Measurements from ENCODE around the gene DLG2.

DLG2 gene

GRCh38 chr11:83956119-83956697, 1670.9 kb downstream of the DLG2 start:
- no peaks in the 10 kb centered on the region for H3K27me3 Mint-ChIP-seq (ENCODE audit: low read depth)

GRCh38 chr11:83954780-83955179, 1672.4 kb downstream of the DLG2 start:
- Mint-ChIP-seq H3K4me3 (no peak overlapping the region), H3K36me3 (ENCODE audit: low read depth) (no peaks in the 10 kb centered on the region), H3K4me1 (ENCODE audit: low read depth) (no peaks in the 10 kb centered on the region), H3K9me3 (peaks cover 4% of the 10 kb centered on the region), H3K27me3 (ENCODE audit: low read depth) (no peaks in the 10 kb centered on the region), H3K27ac (no peak overlapping the region)
- DNase-seq (ENCODE audit: low spot score) = no peak

More at GRCh38 chr11:83956119-83956697, 1670.9 kb downstream of the DLG2 start:
- DNase-seq (ENCODE audit: low spot score) = no peak
- Mint-ChIP-seq H3K4me3 (no peak overlapping the region), H3K9me3 (peaks cover 4% of the 10 kb centered on the region), H3K4me1 (ENCODE audit: low read depth) (no peaks in the 10 kb centered on the region), H3K36me3 (ENCODE audit: low read depth) (no peaks in the 10 kb centered on the region), H3K27ac (no peak overlapping the region)

GRCh38 chr11:83951521-83951920, 1675.6 kb downstream of the DLG2 start:
- no peak for DNase-seq (ENCODE audit: low spot score)
- Mint-ChIP-seq H3K27ac (no peak overlapping the region), H3K4me3 (no peak overlapping the region), H3K36me3 (ENCODE audit: low read depth) (no peaks in the 10 kb centered on the region), H3K27me3 (ENCODE audit: low read depth) (no peaks in the 10 kb centered on the region), H3K4me1 (ENCODE audit: low read depth) (no peaks in the 10 kb centered on the region), H3K9me3 (no peaks in the 10 kb centered on the region)

- no peaks in the 10 kb centered on the region for H3K36me3 Mint-ChIP-seq (ENCODE audit: low read depth)
- no peaks in the 10 kb centered on the region for H3K4me1 Mint-ChIP-seq (ENCODE audit: low read depth)
- no peak for DNase-seq (ENCODE audit: low spot score)
- H3K27me3 Mint-ChIP-seq (ENCODE audit: low read depth) = no peaks in the 10 kb centered on the region
- no peak overlapping the region for H3K27ac Mint-ChIP-seq
- H3K9me3 Mint-ChIP-seq = no peaks in the 10 kb centered on the region
- H3K4me3 Mint-ChIP-seq = no peak overlapping the region
Measured at GRCh38 chr11:83948200-83948599, 1678.9 kb downstream of the DLG2 start.

- Mint-ChIP-seq H3K9me3 (no peaks in the 10 kb centered on the region), H3K27me3 (ENCODE audit: low read depth) (no peaks in the 10 kb centered on the region), H3K4me3 (no peak overlapping the region), H3K4me1 (ENCODE audit: low read depth) (no peaks in the 10 kb centered on the region), H3K36me3 (ENCODE audit: low read depth) (no peaks in the 10 kb centered on the region), H3K27ac (no peak overlapping the region)
- no peak for DNase-seq (ENCODE audit: low spot score)
Measured at GRCh38 chr11:83945976-83946375, 1681.2 kb downstream of the DLG2 start.

- Mint-ChIP-seq H3K36me3 (ENCODE audit: low read depth) (no peaks in the 10 kb centered on the region), H3K27me3 (ENCODE audit: low read depth) (no peaks in the 10 kb centered on the region), H3K4me1 (ENCODE audit: low read depth) (no peaks in the 10 kb centered on the region), H3K4me3 (no peak overlapping the region), H3K9me3 (no peaks in the 10 kb centered on the region), H3K27ac (no peak overlapping the region)
- no peak for DNase-seq (ENCODE audit: low spot score)
Measured at GRCh38 chr11:83941050-83941449, 1686.1 kb downstream of the DLG2 start.

- DNase-seq (ENCODE audit: low spot score) = no peak
- Mint-ChIP-seq H3K36me3 (ENCODE audit: low read depth) (no peaks in the 10 kb centered on the region), H3K27me3 (ENCODE audit: low read depth) (no peaks in the 10 kb centered on the region), H3K27ac (no peak overlapping the region), H3K4me3 (no peak overlapping the region), H3K9me3 (no peaks in the 10 kb centered on the region), H3K4me1 (ENCODE audit: low read depth) (no peaks in the 10 kb centered on the region)
Measured at GRCh38 chr11:83938148-83938547, 1689.0 kb downstream of the DLG2 start.

GRCh38 chr11:83933008-83933407, 1694.1 kb downstream of the DLG2 start:
- no peaks in the 10 kb centered on the region for H3K4me1 Mint-ChIP-seq (ENCODE audit: low read depth)
- no peaks in the 10 kb centered on the region for H3K36me3 Mint-ChIP-seq (ENCODE audit: low read depth)
- H3K27me3 Mint-ChIP-seq (ENCODE audit: low read depth) = no peaks in the 10 kb centered on the region
- H3K27ac Mint-ChIP-seq = no peak overlapping the region
- H3K9me3 Mint-ChIP-seq = no peaks in the 10 kb centered on the region
- no peak for DNase-seq (ENCODE audit: low spot score)
- no peak overlapping the region for H3K4me3 Mint-ChIP-seq

- H3K27me3 Mint-ChIP-seq (ENCODE audit: low read depth) = no peaks in the 10 kb centered on the region
- no peak for DNase-seq (ENCODE audit: low spot score)
- no peak overlapping the region for H3K4me3 Mint-ChIP-seq
- no peaks in the 10 kb centered on the region for H3K9me3 Mint-ChIP-seq
- H3K27ac Mint-ChIP-seq = no peak overlapping the region
- no peaks in the 10 kb centered on the region for H3K36me3 Mint-ChIP-seq (ENCODE audit: low read depth)
- H3K4me1 Mint-ChIP-seq (ENCODE audit: low read depth) = no peaks in the 10 kb centered on the region
Measured at GRCh38 chr11:83927422-83927821, 1699.7 kb downstream of the DLG2 start.

- no peaks in the 10 kb centered on the region for H3K9me3 Mint-ChIP-seq
- H3K27ac Mint-ChIP-seq = no peak overlapping the region
- H3K4me3 Mint-ChIP-seq = no peak overlapping the region
- no peak for DNase-seq (ENCODE audit: low spot score)
- H3K4me1 Mint-ChIP-seq (ENCODE audit: low read depth) = no peaks in the 10 kb centered on the region
- no peaks in the 10 kb centered on the region for H3K27me3 Mint-ChIP-seq (ENCODE audit: low read depth)
- no peaks in the 10 kb centered on the region for H3K36me3 Mint-ChIP-seq (ENCODE audit: low read depth)
Measured at GRCh38 chr11:83924795-83925542, 1702.2 kb downstream of the DLG2 start.

GRCh38 chr11:83923961-83924360, 1703.2 kb downstream of the DLG2 start:
- no peaks in the 10 kb centered on the region for H3K9me3 Mint-ChIP-seq
- DNase-seq (ENCODE audit: low spot score) = no peak
- H3K27me3 Mint-ChIP-seq (ENCODE audit: low read depth) = no peaks in the 10 kb centered on the region
- no peak overlapping the region for H3K4me3 Mint-ChIP-seq
- no peaks in the 10 kb centered on the region for H3K36me3 Mint-ChIP-seq (ENCODE audit: low read depth)
- no peak overlapping the region for H3K27ac Mint-ChIP-seq
- no peaks in the 10 kb centered on the region for H3K4me1 Mint-ChIP-seq (ENCODE audit: low read depth)

GRCh38 chr11:83922953-83923352, 1704.2 kb downstream of the DLG2 start:
- no peak for DNase-seq (ENCODE audit: low spot score)
- H3K36me3 Mint-ChIP-seq (ENCODE audit: low read depth) = no peaks in the 10 kb centered on the region
- no peak overlapping the region for H3K4me3 Mint-ChIP-seq
- no peaks in the 10 kb centered on the region for H3K4me1 Mint-ChIP-seq (ENCODE audit: low read depth)
- H3K27ac Mint-ChIP-seq = no peak overlapping the region
- no peaks in the 10 kb centered on the region for H3K9me3 Mint-ChIP-seq
- no peaks in the 10 kb centered on the region for H3K27me3 Mint-ChIP-seq (ENCODE audit: low read depth)

- H3K9me3 Mint-ChIP-seq = no peaks in the 10 kb centered on the region
- H3K4me3 Mint-ChIP-seq = no peak overlapping the region
- DNase-seq (ENCODE audit: low spot score) = no peak
- no peaks in the 10 kb centered on the region for H3K36me3 Mint-ChIP-seq (ENCODE audit: low read depth)
- H3K27ac Mint-ChIP-seq = no peak overlapping the region
- H3K4me1 Mint-ChIP-seq (ENCODE audit: low read depth) = no peaks in the 10 kb centered on the region
- no peaks in the 10 kb centered on the region for H3K27me3 Mint-ChIP-seq (ENCODE audit: low read depth)
Measured at GRCh38 chr11:83922318-83922717, 1704.8 kb downstream of the DLG2 start.

GRCh38 chr11:83921447-83922192, 1705.5 kb downstream of the DLG2 start:
- no peak overlapping the region for H3K27ac Mint-ChIP-seq
- no peaks in the 10 kb centered on the region for H3K4me1 Mint-ChIP-seq (ENCODE audit: low read depth)
- H3K27me3 Mint-ChIP-seq (ENCODE audit: low read depth) = no peaks in the 10 kb centered on the region
- H3K36me3 Mint-ChIP-seq (ENCODE audit: low read depth) = no peaks in the 10 kb centered on the region
- no peak overlapping the region for H3K4me3 Mint-ChIP-seq
- H3K9me3 Mint-ChIP-seq = no peaks in the 10 kb centered on the region
- no peak for DNase-seq (ENCODE audit: low spot score)

Measured in T-helper 2 cell treated with Interferon-gamma antibody and Interleukin-4, amounts not matched to agents 5 μg/mL and 100 μg/mL, for 36 hours (primary cell).